ENCODE measurements around the gene MAGEB2. TPM values are rescaled to one million over a fixed set of nuclear protein-coding genes. Genes with fewer than 3 reads are reported as not detected.

The MAGEB2 gene, protein sequence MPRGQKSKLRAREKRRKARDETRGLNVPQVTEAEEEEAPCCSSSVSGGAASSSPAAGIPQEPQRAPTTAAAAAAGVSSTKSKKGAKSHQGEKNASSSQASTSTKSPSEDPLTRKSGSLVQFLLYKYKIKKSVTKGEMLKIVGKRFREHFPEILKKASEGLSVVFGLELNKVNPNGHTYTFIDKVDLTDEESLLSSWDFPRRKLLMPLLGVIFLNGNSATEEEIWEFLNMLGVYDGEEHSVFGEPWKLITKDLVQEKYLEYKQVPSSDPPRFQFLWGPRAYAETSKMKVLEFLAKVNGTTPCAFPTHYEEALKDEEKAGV
- total RNA-seq = not detected in 2 replicates
- polyA plus RNA-seq = not detected in 2 replicates
- not detected in 2 replicates for polyA plus RNA-seq (2011; cell fraction: cytosol; rRNA removed)
- polyA plus RNA-seq (2011; cell fraction: nucleus; rRNA removed) = not detected in 2 replicates
- polyA plus RNA-seq (2012) = not detected in 2 replicates
- not detected in 2 replicates for polyA minus RNA-seq
- not detected for polyA minus RNA-seq (2011; cell fraction: cytosol; rRNA and poly(A)+ RNA removed)
- not detected in 2 replicates for polyA minus RNA-seq (2011; cell fraction: nucleus; rRNA and poly(A)+ RNA removed)
- Bru-seq, nascent RNA = not detected
- percentile 12 among the genes with signal in this experiment for BruChase-seq, experiment 1, labeled RNA remaining after a 6-hour chase
- BruChase-seq, experiment 2, labeled RNA remaining after a 2-hour chase = not detected
- long read RNA-seq = 0 reads

DNA sequence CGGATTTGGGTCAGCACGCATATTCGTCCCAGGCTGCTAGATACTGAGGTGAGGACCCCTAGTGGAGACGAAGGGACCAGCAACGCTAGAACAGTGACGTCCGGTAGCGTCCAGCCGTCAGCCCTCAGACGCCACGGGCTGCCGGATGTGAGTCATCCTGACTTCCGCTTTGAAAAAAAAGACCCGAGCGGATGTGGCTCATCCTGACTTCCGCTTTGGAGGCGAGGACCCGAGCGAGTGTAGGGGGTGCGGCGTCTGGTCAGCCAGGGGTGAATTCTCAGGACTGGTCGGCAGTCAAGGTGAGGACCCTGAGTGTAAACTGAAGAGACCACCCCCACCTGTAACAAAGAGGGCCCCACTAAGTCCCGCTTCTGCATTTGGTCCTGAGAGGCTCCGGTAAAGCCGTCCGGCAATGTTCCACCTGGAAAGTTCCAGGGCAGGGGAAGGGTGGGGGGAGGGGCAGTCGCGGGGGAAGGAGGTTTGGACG is at the start of gene MAGEB2:
Gene MAGEB2 (plus strand): TSS at position 207 of the 487 bp plus-strand sequence. CDS start 3,018 bp downstream, outside the sequence.
- ChIA-PET CTCF (no interaction called here), POLR2A (no interaction called here)
- FAIRE-seq (no peak), DNase-seq (ENCODE audit: low read depth, low spot score) (no peak)
- no peaks in the 10 kb centered on the region for H3K9me3 ChIP-seq (replicated peaks; ENCODE audit: control insufficient read depth, insufficient read depth, low read length)
- H3K9me1 ChIP-seq (replicated peaks; ENCODE audit: control insufficient read depth, extremely low read depth, insufficient read depth, low read length) = no peaks in the 10 kb centered on the region
- no peak within 1 kb of the TSS for H3K27ac ChIP-seq (ENCODE audit: insufficient read depth, low read depth, low read length)
- no peaks in the 10 kb centered on the region for H3K27me3 ChIP-seq (ENCODE audit: control insufficient read depth in 2 of 2, insufficient read depth in 2 of 2, low read length in 2 of 2)
- no peaks in the 10 kb centered on the region for H4K20me1 ChIP-seq (replicated peaks; ENCODE audit: control insufficient read depth, extremely low read depth, insufficient read depth, low read length)
- H3K9ac ChIP-seq (replicated peaks; ENCODE audit: extremely low read depth, insufficient read depth, low read length) = no peak within 1 kb of the TSS
- H3K4me2 ChIP-seq (ENCODE audit: insufficient read depth, low read length) = no peak within 1 kb of the TSS
- no peak within 1 kb of the TSS for H2AFZ ChIP-seq (ENCODE audit: low read depth, low read length)
- dilution Hi-C loops (cut with MboI; ENCODE audit: extremely low pct_ligation_motif_present, low sequenced_read_pairs) (no loop called here), intact Hi-C loops (cut with micrococcal nuclease) (no loop called here)
- no peaks in the 10 kb centered on the region for H3K36me3 ChIP-seq (ENCODE audit: control insufficient read depth in 2 of 2, extremely low read depth in 1 of 2, insufficient read depth in 2 of 2, low read length in 2 of 2)
- no peak within 1 kb of the TSS for H3K4me3 ChIP-seq (replicated peaks in 1 of 3; ENCODE audit: insufficient read depth in 1 of 3, low read depth in 1 of 3, low read length in 3 of 3)
- H3K4me1 ChIP-seq (ENCODE audit: control insufficient read depth, extremely low read depth, insufficient read depth, low read length) = no peaks in the 10 kb centered on the region
- no TSS peak for BruUV-seq (replicated peaks)
- no peaks in the 10 kb centered on the region for H3K79me2 ChIP-seq (ENCODE audit: control insufficient read depth, insufficient read depth, low read length)
- TF ChIP-seq, protein P1, sequence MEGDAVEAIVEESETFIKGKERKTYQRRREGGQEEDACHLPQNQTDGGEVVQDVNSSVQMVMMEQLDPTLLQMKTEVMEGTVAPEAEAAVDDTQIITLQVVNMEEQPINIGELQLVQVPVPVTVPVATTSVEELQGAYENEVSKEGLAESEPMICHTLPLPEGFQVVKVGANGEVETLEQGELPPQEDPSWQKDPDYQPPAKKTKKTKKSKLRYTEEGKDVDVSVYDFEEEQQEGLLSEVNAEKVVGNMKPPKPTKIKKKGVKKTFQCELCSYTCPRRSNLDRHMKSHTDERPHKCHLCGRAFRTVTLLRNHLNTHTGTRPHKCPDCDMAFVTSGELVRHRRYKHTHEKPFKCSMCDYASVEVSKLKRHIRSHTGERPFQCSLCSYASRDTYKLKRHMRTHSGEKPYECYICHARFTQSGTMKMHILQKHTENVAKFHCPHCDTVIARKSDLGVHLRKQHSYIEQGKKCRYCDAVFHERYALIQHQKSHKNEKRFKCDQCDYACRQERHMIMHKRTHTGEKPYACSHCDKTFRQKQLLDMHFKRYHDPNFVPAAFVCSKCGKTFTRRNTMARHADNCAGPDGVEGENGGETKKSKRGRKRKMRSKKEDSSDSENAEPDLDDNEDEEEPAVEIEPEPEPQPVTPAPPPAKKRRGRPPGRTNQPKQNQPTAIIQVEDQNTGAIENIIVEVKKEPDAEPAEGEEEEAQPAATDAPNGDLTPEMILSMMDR (IDR thresholded peaks at IDR 0.05; ENCODE audit: extremely low read depth in 1 of 2, insufficient read depth in 1 of 2, low read depth in 1 of 2, low read length in 2 of 2) = no peak
- TF ChIP-seq POLR2AphosphoS5 (IDR thresholded peaks at IDR 0.05; ENCODE audit: insufficient read depth, low read depth, low read length) = no peak
- TF ChIP-seq MYC (IDR thresholded peaks at IDR 0.05; ENCODE audit: low read depth, low read length) = no peak
- no peak for TF ChIP-seq EZH2 (IDR thresholded peaks at IDR 0.05; ENCODE audit: borderline replicate concordance, low read depth, low read length, severe bottlenecking)
- no peak for TF ChIP-seq FOS (IDR thresholded peaks at IDR 0.05; ENCODE audit: borderline replicate concordance, insufficient read depth, low read length)
- TF ChIP-seq POLR2A (IDR thresholded peaks at IDR 0.05; ENCODE audit: low read depth, low read length) = no peak
- TF ChIP-seq, protein P2, sequence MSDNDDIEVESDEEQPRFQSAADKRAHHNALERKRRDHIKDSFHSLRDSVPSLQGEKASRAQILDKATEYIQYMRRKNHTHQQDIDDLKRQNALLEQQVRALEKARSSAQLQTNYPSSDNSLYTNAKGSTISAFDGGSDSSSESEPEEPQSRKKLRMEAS (IDR thresholded peaks at IDR 0.05; ENCODE audit: insufficient read depth, insufficient read length) = no peak
- TF ChIP-seq GATA2 (IDR thresholded peaks at IDR 0.05; ENCODE audit: insufficient read depth, insufficient read length, low read depth, low read length) = no peak
- TF ChIP-seq JUN (IDR thresholded peaks at IDR 0.05; ENCODE audit: borderline replicate concordance, insufficient read depth, insufficient read length, low read depth) = no peak

All from endothelial cell of umbilical vein (primary cell).